Heart right ventricle (tissue), 16 donors: ENCODE results near the gene ALDH1L1. TPM values are rescaled to one million over a fixed set of nuclear protein-coding genes. Genes with fewer than 3 reads are reported as not detected.

Experiments used
- ATAC-seq, 8 donors: fragments of 200-7000 bp; cut with Tn5 transposase; one replicate each; pipeline ENCODE4 v1.9.1; 2020; ENCODE audit warnings: mild to moderate bottlenecking in 8 of 8, moderate library complexity in 8 of 8, moderate number of reproducible peaks in 1 of 8
- DNase-seq, 2 donors: peaks; one replicate each; pipeline ENCODE4 v3.0.0-alpha.2; 2020
- H3K27ac ChIP-seq, 10 donors: fragments of 200-600 bp; sonication (generic) in 2 of 10; one replicate each; pipeline versions ENCODE4 v1.5.0 to v1.8.0; 2020 to 2022; ENCODE audit warnings: mild to moderate bottlenecking in 3 of 10
- H3K27me3 ChIP-seq, 7 donors: fragments of 200-600 bp; one replicate each; pipeline ENCODE4 v1.8.0; 2021 to 2022; ENCODE audit warnings: mild to moderate bottlenecking in 2 of 7
- H3K36me3 ChIP-seq, 9 donors: fragments of 200-600 bp; sonication (generic) in 1 of 9; one replicate each; pipeline versions ENCODE4 v1.5.0 to v1.8.0; 2020 to 2022; ENCODE audit warnings: mild to moderate bottlenecking in 2 of 9
- H3K4me1 ChIP-seq, 9 donors: fragments of 200-600 bp; sonication (generic) in 1 of 9; one replicate each; pipeline versions ENCODE4 v1.5.0 to v1.8.0; 2020 to 2022; ENCODE audit warnings: mild to moderate bottlenecking in 4 of 9
- H3K4me3 ChIP-seq, 10 donors: fragments of 200-600 bp; sonication (generic) in 2 of 10; one replicate each; pipeline versions ENCODE4 v1.5.0 to v1.8.0; 2020 to 2022; ENCODE audit warnings: mild to moderate bottlenecking in 7 of 10, moderate library complexity in 2 of 10
- H3K9me3 ChIP-seq, 11 donors: fragments of 200-600 bp in 10 of 11; sonication (generic) in 2 of 11; one replicate each; pipeline versions ENCODE4 v1.5.0 to v1.8.0; 2013 to 2022; ENCODE audit warnings: mild to moderate bottlenecking in 2 of 11, control low read depth in 1 of 11, moderate library complexity in 1 of 11
- WGBS, 2 donors: extraction: QIAGEN DNeasy Blood & Tissue Kit; methylation state at CpG; one replicate each; pipeline ENCODE4 v1.1.7; 2013; ENCODE audit warnings: inconsistent platforms in 1 of 2; 5-methylcytosine and 5-hydroxymethylcytosine counted together
- intact Hi-C, 10 donors: fragments of 100-400 bp; cut with DNase I; formaldehyde crosslinking; loops; one replicate each; pipeline versions ENCODE4 v1.11.1 to v1.14.2; 2022
- polyA plus RNA-seq, 2 donors: library from polyadenylated mRNA; stranded (reverse); fragments of 200-250 nt; gene quantifications; one replicate each; pipeline ENCODE4 v1.2.3, GENCODE V29; 2013
- total RNA-seq, 10 donors: library from RNA; stranded (reverse); fragmentation: NEBNext Ultra II Directional in 3 of 10; extraction: Animal tissue kit (Norgen Biotek cat#: 25700) in 3 of 10; gene quantifications; one replicate each; pipeline versions ENCODE4 v1.2.1 to v1.2.4, GENCODE V29; 2021 to 2023
- TF ChIP-seq, protein P1 (sequence below), 9 donors: fragments of 200-600 bp; sonication (generic) in 2 of 9; IDR thresholded peaks; one replicate each; pipeline versions ENCODE4 v1.5.0 to v1.8.0; 2021 to 2022; ENCODE audit warnings: antibody characterized with exemption in 9 of 9, mild to moderate bottlenecking in 5 of 9, moderate library complexity in 1 of 9
- donor health status: Arrhythmogenic right ventricular cardiomyopathy.
- donor health status: ischemic (EF 13 %, LVEDD 7.1; RV severe dilation, severe dysfunction).
- donor health status: healthy with polysubstance abuse.
- donor health status: DM: no; HTN: yes; CAD: no.
- donor health status: DM: no; HTN: no; CAD: no.
- donor health status: ischemic (EF 25% LVEDD 6.9; RV normal size, moderate dysfunction).
- donor health status: ischemic (EF 25% LVEDD 5.7; RV mildly dilated, moderate dysfunction).
- donor health status: healthy.
- donor health status: DM: yes; HTN: yes; CAD: no.
- donor health status: Ischemic cardiomyopathy.
- donor health status: ischemic (EF 35%, LVEDD 5.7; RV mildly dilated, moderate dysfunction).
- donor health status: nonischemic (EF 11% LVEDD 7.7; RV severe dilation, severe dysfunction).
- donor health status: DM: yes; HTN: yes; CAD: no.
- donor health status: PGD.
- donor health status: ischemic (EF 29% LVEDD 5.4; RV normal size, mild dysfunction).
- donor health status: nonischemic (EF 23%, LVEDD 6.1; RV moderate dilation, normal function).

Gene ALDH1L1
- total and polyA plus RNA-seq, 12 donors = 14.9 to 45.9 (median 31.7) TPM

DNA sequence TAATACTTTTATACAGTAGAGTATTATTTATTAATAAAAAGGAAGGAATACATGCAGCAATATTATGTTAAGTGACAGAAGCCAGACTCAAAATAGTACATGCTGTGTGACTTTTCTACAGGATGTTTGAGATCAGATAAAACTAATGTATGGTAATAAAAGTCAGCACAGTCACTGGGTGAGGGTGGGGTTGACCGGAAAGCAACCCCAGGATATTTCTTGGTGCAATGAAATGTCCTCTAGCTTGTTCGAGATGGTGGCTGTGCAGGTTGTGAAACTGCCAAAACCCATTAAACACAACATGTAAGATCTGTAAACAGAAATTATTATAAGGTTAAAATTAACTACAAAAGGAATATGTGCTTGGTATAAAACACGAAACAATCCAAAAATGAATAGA is 20.8 kb upstream of the ALDH1L1 start:
- DNase-seq (no peak), ATAC-seq (no peak)
- intact Hi-C loops = no loop called here
- Histone ChIP-seq H3K36me3 (no peaks in the 10 kb centered on the region), H3K4me1 (peaks cover 0 to 16% (median 3%) of the 10 kb centered on the region in 9 donors), H3K4me3 (no peak overlapping the region), H3K27me3 (no peaks in the 10 kb centered on the region), H3K27ac (no peak overlapping the region), H3K9me3 (no peaks in the 10 kb centered on the region)
- 71 to 77% methylated on average over 3 of the region's 3 CpGs for WGBS, 2 donors
- TF ChIP-seq, protein P1, sequence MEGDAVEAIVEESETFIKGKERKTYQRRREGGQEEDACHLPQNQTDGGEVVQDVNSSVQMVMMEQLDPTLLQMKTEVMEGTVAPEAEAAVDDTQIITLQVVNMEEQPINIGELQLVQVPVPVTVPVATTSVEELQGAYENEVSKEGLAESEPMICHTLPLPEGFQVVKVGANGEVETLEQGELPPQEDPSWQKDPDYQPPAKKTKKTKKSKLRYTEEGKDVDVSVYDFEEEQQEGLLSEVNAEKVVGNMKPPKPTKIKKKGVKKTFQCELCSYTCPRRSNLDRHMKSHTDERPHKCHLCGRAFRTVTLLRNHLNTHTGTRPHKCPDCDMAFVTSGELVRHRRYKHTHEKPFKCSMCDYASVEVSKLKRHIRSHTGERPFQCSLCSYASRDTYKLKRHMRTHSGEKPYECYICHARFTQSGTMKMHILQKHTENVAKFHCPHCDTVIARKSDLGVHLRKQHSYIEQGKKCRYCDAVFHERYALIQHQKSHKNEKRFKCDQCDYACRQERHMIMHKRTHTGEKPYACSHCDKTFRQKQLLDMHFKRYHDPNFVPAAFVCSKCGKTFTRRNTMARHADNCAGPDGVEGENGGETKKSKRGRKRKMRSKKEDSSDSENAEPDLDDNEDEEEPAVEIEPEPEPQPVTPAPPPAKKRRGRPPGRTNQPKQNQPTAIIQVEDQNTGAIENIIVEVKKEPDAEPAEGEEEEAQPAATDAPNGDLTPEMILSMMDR (IDR thresholded peaks at IDR 0.05) = no peak

DNA sequence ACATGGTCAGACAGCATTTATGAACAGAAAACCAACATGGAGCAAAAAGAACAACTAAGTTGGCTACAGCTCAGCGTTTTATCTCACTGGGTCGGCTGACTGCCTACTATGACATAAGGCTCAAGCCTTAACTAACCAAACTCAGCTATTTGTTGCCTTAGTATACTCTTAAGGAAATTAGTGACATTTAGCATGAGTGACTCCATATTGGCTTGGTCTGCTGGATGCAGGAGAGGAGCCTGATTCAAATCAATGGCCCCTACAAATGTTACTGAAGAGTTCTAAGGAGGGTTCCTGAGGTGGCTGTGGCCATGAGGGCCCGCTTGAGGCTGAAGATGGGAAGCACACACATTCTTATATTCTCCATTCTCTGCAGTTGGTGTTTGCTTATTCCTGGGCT is 20.1 kb upstream of the ALDH1L1 start:
- H3K27ac ChIP-seq = no peak overlapping the region
- no peak overlapping the region for H3K4me3 ChIP-seq
- H3K36me3 ChIP-seq = no peaks in the 10 kb centered on the region
- H3K4me1 ChIP-seq = peaks cover 0 to 11% (median 0%) of the 10 kb centered on the region in 9 donors
- DNase-seq (no peak), ATAC-seq (no peak)
- 65 to 77% methylated on average over 3 of the region's 3 CpGs for WGBS, 2 donors
- H3K9me3 ChIP-seq = no peaks in the 10 kb centered on the region
- intact Hi-C loops = no loop called here
- TF ChIP-seq, protein P1 (IDR thresholded peaks at IDR 0.05) = no peak
- H3K27me3 ChIP-seq = no peaks in the 10 kb centered on the region

DNA sequence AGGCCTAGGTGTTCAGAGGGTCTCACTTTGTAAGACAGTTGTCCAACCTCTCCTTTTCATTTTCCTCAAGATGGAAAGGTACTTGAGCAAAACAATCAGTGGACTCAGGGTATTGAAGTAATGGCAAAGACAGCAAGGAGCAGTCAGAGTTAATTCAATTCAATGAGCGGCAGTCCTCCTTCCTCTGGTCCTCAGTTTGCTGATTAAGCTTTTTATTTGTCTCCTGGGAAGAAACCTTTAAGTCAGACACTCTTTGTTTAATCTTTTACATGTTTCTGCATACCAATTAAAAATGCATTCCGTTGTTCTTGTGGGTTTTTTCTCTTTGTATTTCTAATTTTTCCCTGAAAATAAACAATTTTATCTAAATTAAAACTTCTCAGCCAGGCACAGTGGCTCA is 18.9 kb upstream of the ALDH1L1 start:
- peaks cover 0 to 11% (median 0%) of the 10 kb centered on the region in 9 donors for H3K4me1 ChIP-seq
- intact Hi-C loops = loop anchor here in 6 of 10 donors (1.0 to 5.0 kb wide), 2 partner anchors 19 to 67 kb away; partner anchors contain the start of gene ALDH1L1 (in 1 of the 6)
- no peak overlapping the region for H3K4me3 ChIP-seq
- TF ChIP-seq, protein P1 (IDR thresholded peaks at IDR 0.05) = no peak
- WGBS, 2 donors = 67 to 76% methylated on average over 2 of the region's 2 CpGs
- H3K27me3 ChIP-seq = no peaks in the 10 kb centered on the region
- no peaks in the 10 kb centered on the region for H3K36me3 ChIP-seq
- H3K27ac ChIP-seq = no peak overlapping the region
- peaks cover 0 to 12% (median 8%) of the 10 kb centered on the region in 11 donors for H3K9me3 ChIP-seq
- no peak for ATAC-seq
- DNase-seq = no peak

DNA sequence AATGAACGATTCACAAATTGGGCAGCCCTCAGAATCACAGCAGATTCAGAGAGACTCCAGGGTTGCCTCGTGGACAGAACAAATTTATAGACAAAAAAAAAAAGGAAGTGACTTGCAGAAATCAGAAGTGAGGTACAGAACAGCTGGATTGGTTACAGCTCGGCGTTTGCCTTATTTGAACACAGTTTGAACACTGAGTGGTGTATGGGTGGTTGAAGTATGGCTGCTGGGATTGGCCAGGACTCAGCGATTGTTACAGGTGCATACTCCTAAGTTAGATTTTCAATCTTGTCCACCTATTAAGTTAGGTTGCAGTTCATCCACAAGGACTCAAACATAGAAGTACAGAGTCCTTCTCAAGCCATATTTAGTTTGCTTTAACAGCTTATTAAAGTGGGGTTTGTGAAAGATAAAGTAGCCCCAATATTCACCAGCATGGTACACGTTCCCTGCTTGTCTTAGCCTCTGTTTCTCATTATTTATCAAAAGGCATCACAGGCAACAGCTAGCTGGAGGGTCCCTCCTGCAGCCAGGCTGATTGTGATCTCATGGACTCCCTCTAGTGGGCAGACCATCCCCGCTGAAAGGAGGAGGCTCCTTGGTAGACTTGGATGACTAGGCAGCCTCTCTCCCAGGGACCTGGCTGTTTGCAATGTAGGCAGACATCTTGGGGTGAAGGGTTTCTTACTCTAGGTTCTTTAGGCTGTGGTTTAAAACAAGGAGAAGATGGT is 17.6 kb upstream of the ALDH1L1 start:
- intact Hi-C loops = loop anchor here in 6 of 10 donors (1.0 to 5.0 kb wide), 2 partner anchors 64 to 66 kb away; no protein-coding TSS in a partner anchor
- WGBS, 2 donors = 47 to 66% methylated on average over 7 of the region's 7 CpGs
- Histone ChIP-seq H3K36me3 (no peaks in the 10 kb centered on the region), H3K27ac (peak overlapping the region in 1 of 10 donors; percentile 34), H3K9me3 (peaks cover 0 to 17% (median 8%) of the 10 kb centered on the region in 11 donors), H3K4me1 (peaks cover 0 to 11% (median 0%) of the 10 kb centered on the region in 9 donors), H3K27me3 (no peaks in the 10 kb centered on the region), H3K4me3 (no peak overlapping the region)
- ATAC-seq (peak; percentile 68 to 93 (median 83)), DNase-seq (peak; percentile 56)
- TF ChIP-seq, protein P1 (IDR thresholded peaks at IDR 0.05) = peak in 8 of 9 donors; percentile 45 to 73 (median 68)
